Measurements from ENCODE around the gene MBD5.

The MBD5 gene

GRCh38 chr2:148548716-148549400 is 528.0 kb downstream of the MBD5 start:
- DNase-seq (ENCODE audit: low spot score), result no peak

- DNase-seq (ENCODE audit: low spot score), result peak; percentile 20
Measured at GRCh38 chr2:148552675-148553331, 531.9 kb downstream of the MBD5 start.

GRCh38 chr2:148553332-148553887 is 532.5 kb downstream of the MBD5 start:
- no peak for DNase-seq (ENCODE audit: low spot score)

GRCh38 chr2:148554459-148555247 is 533.8 kb downstream of the MBD5 start:
- DNase-seq (ENCODE audit: low spot score), result no peak

- DNase-seq (ENCODE audit: low spot score), result no peak
Measured at GRCh38 chr2:148555622-148556294, 534.9 kb downstream of the MBD5 start.

- DNase-seq (ENCODE audit: low spot score), result no peak
Measured at GRCh38 chr2:148557844-148558436, 537.0 kb downstream of the MBD5 start.

GRCh38 chr2:148560496-148560895 is 539.6 kb downstream of the MBD5 start:
- no peak for DNase-seq (ENCODE audit: low spot score)

GRCh38 chr2:148561389-148561788 is 540.5 kb downstream of the MBD5 start:
- DNase-seq (ENCODE audit: low spot score), result no peak

GRCh38 chr2:148565272-148565894 is 544.5 kb downstream of the MBD5 start:
- DNase-seq (ENCODE audit: low spot score), result no peak
